ENCODE measurements around the gene MGP.

MGP gene

GRCh38 chr12:14841761-14842160, 43.9 kb downstream of the MGP start:
- peak overlapping the region; percentile 84 for H3K27ac ChIP-seq
- TF ChIP-seq CTCF (IDR thresholded peaks at IDR 0.05) (no peak), ZFX (IDR thresholded peaks at IDR 0.05; ENCODE audit: borderline replicate concordance) (no peak)

- TF ChIP-seq CTCF (IDR thresholded peaks at IDR 0.05) (no peak), ZFX (IDR thresholded peaks at IDR 0.05; ENCODE audit: borderline replicate concordance) (no peak)
Measured at GRCh38 chr12:14840616-14841015, 45.0 kb downstream of the MGP start.

GRCh38 chr12:14839262-14839661, 46.4 kb downstream of the MGP start:
- no peak overlapping the region for H3K27ac ChIP-seq
- no peak for TF ChIP-seq CTCF (IDR thresholded peaks at IDR 0.05)
- TF ChIP-seq ZFX (IDR thresholded peaks at IDR 0.05; ENCODE audit: borderline replicate concordance), result no peak

More at GRCh38 chr12:14840616-14841015, 45.0 kb downstream of the MGP start:
- peak overlapping the region; percentile 84 for H3K27ac ChIP-seq

GRCh38 chr12:14836336-14837210, 49.1 kb downstream of the MGP start:
- H3K27ac ChIP-seq, result no peak overlapping the region
- TF ChIP-seq CTCF (IDR thresholded peaks at IDR 0.05) (no peak), ZFX (IDR thresholded peaks at IDR 0.05; ENCODE audit: borderline replicate concordance) (no peak)

- no peak for TF ChIP-seq CTCF (IDR thresholded peaks at IDR 0.05)
- no peak overlapping the region for H3K27ac ChIP-seq
Measured at GRCh38 chr12:14834509-14834908, 51.1 kb downstream of the MGP start.

GRCh38 chr12:14833952-14834351, 51.7 kb downstream of the MGP start:
- TF ChIP-seq ZFX (IDR thresholded peaks at IDR 0.05; ENCODE audit: borderline replicate concordance), result no peak
- no peak for TF ChIP-seq CTCF (IDR thresholded peaks at IDR 0.05)
- H3K27ac ChIP-seq, result no peak overlapping the region

- no peak overlapping the region for H3K27ac ChIP-seq
- no peak for TF ChIP-seq ZFX (IDR thresholded peaks at IDR 0.05; ENCODE audit: borderline replicate concordance)
- no peak for TF ChIP-seq CTCF (IDR thresholded peaks at IDR 0.05)
Measured at GRCh38 chr12:14833336-14833735, 52.3 kb downstream of the MGP start.

All from 22Rv1 (cell line).